Breast epithelium (tissue), 3 donors: ENCODE measurements around the gene PIK3C2G.

Experiments
- POLR2A ChIP-seq: fragments of 450-650 bp; IDR thresholded peaks from one replicate; pipeline ENCODE4 v1.6.1; 2016; ENCODE audit warnings: antibody characterized with exemption, mild to moderate bottlenecking, moderate library complexity
- POLR2AphosphoS5 ChIP-seq, 3 donors: sonication (generic); formaldehyde crosslinking; IDR thresholded peaks; one replicate each; pipeline ENCODE4 v1.6.1; 2017; ENCODE audit warnings: antibody characterized with exemption in 3 of 3
- TF ChIP-seq, protein P1 (sequence below), 3 donors: fragments of 450-650 bp; IDR thresholded peaks; one replicate each; pipeline ENCODE4 v1.5.1; 2016 to 2017; ENCODE audit warnings: antibody characterized with exemption in 3 of 3, mild to moderate bottlenecking in 3 of 3, moderate library complexity in 3 of 3

DNA sequence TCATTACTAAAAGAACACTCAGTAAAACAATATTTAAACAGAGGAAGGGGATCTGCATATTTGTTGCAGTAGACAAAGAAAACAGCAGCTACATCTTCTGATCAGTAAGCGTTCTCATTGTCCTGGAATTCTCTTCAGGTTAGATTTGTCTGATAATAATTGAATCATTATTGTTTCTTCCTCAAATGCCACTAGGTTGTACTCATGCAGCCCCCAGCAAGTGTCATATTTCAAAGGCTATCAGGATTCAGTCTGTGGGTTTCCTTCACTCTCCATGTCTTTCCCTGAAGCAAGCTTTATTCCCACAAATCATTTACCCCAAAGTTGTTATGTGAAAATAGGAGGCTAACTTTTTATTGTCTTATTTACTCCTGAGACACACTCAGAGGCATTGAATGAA is 14.7 kb downstream of the PIK3C2G start:
- no peak for TF ChIP-seq POLR2A
- TF ChIP-seq, protein P1, sequence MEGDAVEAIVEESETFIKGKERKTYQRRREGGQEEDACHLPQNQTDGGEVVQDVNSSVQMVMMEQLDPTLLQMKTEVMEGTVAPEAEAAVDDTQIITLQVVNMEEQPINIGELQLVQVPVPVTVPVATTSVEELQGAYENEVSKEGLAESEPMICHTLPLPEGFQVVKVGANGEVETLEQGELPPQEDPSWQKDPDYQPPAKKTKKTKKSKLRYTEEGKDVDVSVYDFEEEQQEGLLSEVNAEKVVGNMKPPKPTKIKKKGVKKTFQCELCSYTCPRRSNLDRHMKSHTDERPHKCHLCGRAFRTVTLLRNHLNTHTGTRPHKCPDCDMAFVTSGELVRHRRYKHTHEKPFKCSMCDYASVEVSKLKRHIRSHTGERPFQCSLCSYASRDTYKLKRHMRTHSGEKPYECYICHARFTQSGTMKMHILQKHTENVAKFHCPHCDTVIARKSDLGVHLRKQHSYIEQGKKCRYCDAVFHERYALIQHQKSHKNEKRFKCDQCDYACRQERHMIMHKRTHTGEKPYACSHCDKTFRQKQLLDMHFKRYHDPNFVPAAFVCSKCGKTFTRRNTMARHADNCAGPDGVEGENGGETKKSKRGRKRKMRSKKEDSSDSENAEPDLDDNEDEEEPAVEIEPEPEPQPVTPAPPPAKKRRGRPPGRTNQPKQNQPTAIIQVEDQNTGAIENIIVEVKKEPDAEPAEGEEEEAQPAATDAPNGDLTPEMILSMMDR (IDR thresholded peaks at IDR 0.05) = no peak
- no peak for TF ChIP-seq POLR2AphosphoS5 (IDR thresholded peaks at IDR 0.05)
